22Rv1 (cell line): ENCODE results near the gene PREX1.

Experiments used
- ZFX ChIP-seq: fragments of 450-650 bp; IDR thresholded peaks from 2 replicates; pipeline ENCODE4 v1.6.1; 2017; ENCODE audit warnings: antibody characterized with exemption, borderline replicate concordance
- TF ChIP-seq, protein P1 (sequence below): fragments of 450-650 bp; IDR thresholded peaks from 2 replicates; pipeline ENCODE4 v1.5.1; 2017; ENCODE audit warnings: mild to moderate bottlenecking

DNA sequence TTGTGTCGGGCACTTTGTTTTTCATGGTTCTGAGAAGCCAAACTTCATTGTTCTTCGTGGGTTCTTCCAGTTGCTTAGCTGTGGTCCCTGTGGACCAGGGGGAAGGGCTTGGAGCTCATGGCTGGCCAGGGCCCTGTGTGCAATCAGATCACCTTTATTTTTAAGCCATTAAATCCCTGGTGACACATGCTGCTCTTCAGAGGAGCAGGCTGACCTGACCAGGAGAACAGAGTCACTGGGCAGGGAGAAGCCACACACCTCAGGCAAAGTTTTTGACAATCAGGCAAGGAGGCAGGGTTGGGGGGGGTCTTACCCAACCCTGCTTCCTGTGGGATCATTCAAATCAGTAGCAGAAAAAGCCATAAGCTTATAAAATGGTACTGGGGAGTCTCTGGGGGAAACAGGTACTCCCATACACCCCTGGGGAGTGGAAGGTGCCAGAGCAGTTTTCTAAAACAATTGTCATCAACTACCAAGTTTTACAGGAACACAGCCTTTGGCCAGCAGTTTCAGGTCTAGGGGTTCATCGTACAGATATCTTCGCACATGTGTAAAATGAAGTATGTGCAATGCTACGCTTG lies 37.0 kb upstream of the PREX1 start:
- TF ChIP-seq, protein P1, sequence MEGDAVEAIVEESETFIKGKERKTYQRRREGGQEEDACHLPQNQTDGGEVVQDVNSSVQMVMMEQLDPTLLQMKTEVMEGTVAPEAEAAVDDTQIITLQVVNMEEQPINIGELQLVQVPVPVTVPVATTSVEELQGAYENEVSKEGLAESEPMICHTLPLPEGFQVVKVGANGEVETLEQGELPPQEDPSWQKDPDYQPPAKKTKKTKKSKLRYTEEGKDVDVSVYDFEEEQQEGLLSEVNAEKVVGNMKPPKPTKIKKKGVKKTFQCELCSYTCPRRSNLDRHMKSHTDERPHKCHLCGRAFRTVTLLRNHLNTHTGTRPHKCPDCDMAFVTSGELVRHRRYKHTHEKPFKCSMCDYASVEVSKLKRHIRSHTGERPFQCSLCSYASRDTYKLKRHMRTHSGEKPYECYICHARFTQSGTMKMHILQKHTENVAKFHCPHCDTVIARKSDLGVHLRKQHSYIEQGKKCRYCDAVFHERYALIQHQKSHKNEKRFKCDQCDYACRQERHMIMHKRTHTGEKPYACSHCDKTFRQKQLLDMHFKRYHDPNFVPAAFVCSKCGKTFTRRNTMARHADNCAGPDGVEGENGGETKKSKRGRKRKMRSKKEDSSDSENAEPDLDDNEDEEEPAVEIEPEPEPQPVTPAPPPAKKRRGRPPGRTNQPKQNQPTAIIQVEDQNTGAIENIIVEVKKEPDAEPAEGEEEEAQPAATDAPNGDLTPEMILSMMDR: no peak
- TF ChIP-seq ZFX: no peak
